GM18520 (cell line): Measurements from ENCODE around the gene HIC1.

Experiments
- ATAC-seq: cut with Tn5 transposase; IDR thresholded peaks from one replicate; pipeline ENCODE4 v1.9.1; 2021; ENCODE audit not compliant: unreplicated experiment

HIC1 gene

GRCh38 chr17:2042933-2043332 is 12.0 kb upstream of the HIC1 start:
- ATAC-seq, result no peak

DNA sequence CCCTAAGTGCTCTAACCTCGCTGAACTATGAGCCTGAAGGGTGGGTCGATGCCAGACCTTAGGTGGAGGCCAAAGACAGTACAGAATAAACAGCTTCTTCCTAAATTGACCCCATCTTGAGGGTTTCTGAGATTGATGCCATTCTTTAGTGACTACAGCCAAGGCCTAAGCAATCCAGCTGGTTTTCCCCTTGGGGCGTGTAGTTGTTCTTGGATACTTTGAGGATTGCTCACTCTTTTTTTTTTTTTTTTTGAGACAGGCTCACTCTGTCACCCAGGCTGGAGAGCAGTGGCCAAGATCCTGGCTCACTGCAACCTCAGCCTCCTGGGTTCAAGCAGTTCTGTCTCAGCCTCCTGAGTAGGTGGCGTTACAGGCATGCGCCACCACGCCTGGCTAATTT is 11.1 kb upstream of the HIC1 start:
- ATAC-seq, result no peak

- ATAC-seq, result no peak
Measured at GRCh38 chr17:2044263-2044894, 10.5 kb upstream of the HIC1 start.

GRCh38 chr17:2047590-2047989 is 7.3 kb upstream of the HIC1 start:
- ATAC-seq, result no peak

DNA sequence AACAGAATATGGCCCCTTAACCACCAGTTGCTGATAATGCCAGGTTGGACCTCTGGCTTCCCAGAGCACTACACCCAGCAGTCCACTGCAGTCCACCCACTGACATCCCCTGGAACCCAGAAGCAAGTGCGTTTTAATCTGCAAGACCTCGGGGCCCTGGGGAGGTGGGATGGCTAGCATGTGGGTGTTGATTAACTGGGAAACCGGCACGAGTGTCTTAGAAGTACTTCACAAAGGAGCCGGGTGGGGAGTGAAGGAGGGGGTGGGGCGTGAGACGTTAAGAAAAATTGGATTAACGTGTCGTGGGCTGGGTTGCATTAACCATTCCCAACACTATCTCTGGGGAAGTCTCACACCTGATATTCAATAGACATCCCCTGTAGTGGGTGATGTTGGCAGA is 6.1 kb upstream of the HIC1 start:
- ATAC-seq, result no peak

DNA sequence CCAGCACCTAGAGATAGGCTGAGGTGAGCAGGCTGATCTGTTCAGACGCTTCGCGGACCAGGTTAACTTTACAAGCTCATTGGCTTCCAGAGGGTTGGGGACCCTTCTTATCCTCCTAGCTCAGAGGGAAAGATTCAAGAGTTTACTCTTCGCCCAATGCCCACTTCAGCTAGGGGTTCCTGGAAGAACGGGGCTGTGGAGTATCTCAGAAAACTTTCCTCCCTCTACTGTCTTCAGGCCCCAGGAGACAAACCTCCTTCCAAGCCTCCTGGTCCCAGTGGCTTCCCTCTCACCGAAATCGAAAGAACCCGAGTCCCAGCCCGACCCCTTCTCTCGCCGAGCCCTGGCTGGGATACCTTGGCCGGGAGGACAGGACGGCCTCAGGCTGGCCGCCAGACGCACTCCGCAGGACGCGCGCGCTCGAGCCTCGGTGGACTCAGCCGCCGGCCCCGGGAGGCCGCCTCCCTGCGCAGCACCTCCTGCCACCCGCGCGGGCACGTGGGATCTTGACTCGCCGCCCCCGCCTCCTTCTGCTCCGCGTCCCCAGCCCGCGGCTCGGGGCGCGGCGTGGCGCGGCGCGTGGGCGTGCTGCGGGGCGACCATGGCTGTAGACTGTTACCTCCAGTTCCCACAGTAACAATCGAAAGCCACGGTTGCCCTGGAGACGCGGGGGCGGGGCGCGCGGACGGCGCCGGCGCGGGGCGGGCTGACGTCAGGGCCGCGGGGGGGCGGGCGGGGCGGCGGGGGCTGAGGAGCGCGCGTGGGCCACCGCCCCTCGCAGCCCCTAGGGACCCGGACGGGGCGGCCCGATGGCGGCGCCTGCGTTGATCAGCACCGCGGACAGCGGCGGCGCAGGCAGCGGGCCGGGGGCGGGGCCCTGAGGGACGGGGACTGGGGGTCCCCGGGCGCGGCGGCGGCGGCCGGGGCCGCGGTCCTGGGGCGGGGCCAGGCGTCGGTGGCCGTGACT is 5.3 kb upstream of the HIC1 start:
- peak; percentile 47 for ATAC-seq

GRCh38 chr17:2050300-2051060 is 4.4 kb upstream of the HIC1 start:
- ATAC-seq, result peak; percentile 10

DNA sequence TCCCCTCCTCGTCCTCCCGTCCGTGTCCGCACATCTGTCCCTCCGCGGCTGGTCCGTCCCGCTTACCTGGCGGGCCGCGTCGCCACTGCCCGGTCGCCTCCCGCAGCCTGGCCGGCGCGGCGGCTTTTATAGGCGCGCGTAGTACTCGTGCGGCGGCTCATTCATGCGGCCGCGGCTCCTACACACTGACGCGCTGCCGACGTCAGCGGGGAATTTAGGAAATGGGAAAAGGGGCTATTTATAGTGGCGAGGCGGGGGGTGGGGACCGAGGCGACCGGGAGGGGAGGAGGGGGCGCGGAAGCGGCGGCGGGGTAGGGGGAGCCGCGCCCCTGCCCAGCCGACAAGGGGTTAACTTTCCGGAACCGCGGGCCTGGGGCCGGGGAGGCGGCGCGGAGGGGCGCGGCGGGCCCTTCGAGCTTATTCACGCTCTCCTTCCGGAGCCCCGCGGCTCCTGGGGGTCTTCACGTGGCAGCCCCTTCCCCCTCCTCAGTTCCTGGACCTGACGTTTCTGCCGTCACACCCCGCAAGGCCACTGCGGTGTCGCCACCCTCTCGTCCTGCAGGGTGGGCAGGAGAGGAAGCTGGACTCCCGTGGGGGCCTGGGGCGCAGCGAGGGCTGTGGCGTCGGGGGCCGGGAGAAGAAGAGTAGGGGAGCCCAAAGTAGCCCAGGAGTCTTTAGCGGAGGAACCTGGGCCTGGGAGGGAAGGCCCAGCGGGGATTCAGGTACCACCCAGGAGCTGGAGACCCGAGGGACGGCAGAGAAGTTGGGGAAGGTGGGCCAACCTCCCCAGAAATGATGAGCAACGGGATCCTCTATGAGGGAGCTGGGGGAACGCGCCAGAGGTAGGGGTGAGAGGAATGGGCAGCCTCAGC is 3.6 kb upstream of the HIC1 start:
- no peak for ATAC-seq

DNA sequence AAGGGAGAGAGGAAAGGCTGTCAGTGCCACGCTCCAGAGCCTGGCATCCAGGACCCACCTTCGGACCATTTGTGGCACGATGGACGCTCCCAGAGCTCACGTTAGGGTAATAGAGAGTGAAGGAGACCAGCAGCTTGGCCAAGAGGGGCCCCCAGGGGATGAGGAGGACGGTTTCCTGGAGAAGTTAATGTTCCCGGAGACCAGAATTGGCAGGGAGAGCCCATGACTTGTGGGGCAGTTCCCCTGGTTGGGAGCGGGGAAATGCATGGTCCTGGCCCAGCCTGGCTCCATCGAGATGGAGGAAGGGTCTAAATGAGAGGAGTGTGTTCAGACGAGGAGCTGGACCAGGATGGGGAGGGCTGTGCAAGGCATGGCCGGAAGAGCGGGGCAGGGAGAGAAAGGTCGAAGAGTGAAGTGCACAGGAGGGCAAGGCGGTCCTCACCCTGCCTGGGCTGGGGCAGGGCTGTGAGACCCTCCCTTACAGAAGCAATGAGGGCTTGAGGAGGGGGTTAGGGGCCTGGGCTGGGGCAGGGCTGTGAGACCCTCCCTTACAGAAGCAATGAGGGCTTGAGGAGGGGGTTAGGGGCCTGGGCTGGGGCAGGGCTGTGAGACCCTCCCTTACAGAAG is 2.9 kb upstream of the HIC1 start:
- no peak for ATAC-seq

DNA sequence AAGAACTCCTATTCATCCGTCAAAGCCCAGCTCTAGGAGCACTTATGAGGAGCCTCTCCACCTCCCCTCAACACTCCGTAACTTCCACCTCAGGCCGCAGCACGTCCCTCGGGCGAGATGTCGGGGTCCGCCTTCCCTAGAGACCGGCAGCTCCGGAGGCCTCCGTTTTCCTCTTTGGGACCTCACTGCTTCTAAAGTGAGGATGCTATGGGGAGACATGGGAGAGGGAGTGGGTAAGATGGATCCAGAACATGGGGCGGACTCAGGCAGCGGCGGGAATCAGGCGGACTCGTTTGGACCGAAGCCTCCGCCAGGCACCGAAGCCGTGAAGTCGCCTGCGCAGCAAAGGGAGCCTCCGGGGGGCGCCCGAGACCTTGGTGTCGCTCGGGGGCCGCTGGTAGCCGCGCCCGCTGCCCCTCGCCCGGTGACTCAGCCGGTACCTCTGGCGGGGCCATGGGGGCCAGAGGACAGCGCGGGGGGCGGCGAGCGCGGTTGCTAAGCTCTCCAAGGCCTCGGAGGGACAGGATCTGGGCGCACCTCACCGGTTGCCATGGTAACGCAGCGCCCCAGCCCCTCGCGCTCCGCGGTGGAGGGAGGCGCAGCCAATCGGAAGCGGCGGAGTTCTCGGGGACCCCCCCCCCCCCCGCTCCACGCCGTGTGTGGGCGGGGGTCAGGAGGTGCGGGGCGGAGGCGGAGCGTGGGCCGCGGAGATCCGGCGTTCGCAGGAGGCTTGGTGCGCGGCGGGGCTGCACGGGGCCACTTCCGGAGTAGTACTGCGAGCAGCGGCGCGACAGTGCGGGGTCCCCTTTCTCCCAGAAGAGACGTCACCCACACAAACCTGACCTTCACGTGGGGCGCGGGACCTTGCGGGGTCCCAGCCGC is 1.3 kb upstream of the HIC1 start:
- ATAC-seq, result no peak

DNA sequence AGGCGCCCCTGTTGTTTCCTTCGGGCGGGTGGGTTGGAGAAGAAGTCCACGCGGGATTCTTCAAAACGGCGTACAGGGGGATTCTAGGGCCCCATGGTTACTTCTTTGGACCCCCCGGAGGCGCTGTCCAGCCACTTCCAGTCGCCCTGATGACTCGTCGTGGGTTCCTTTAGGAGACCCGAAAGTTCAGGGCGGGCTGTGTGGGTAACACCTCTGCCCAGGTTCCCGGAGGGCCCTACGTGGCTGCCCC is 716 bp upstream of the HIC1 start:
- ATAC-seq, result no peak

- ATAC-seq, result no peak
Measured at GRCh38 chr17:2055292-2056205, 646 bp downstream of the HIC1 start.

- ATAC-seq, result no peak
Measured at GRCh38 chr17:2056206-2057174, 1.6 kb downstream of the HIC1 start.

DNA sequence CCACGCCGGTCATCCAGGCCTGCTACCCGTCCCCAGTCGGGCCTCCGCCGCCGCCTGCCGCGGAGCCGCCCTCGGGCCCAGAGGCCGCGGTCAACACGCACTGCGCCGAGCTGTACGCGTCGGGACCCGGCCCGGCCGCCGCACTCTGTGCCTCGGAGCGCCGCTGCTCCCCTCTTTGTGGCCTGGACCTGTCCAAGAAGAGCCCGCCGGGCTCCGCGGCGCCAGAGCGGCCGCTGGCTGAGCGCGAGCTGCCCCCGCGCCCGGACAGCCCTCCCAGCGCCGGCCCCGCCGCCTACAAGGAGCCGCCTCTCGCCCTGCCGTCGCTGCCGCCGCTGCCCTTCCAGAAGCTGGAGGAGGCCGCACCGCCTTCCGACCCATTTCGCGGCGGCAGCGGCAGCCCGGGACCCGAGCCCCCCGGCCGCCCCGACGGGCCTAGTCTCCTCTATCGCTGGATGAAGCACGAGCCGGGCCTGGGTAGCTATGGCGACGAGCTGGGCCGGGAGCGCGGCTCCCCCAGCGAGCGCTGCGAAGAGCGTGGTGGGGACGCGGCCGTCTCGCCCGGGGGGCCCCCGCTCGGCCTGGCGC is 2.4 kb downstream of the HIC1 start:
- ATAC-seq, result no peak

- no peak for ATAC-seq
Measured at GRCh38 chr17:2057760-2058585, 3.1 kb downstream of the HIC1 start.
